GM21360 (cell line): ENCODE measurements around the gene HSPBAP1.
"Not testable (repeated sequence)": the region's sequence is repeated elsewhere in the genome, so short reads cannot be mapped to it uniquely, and the experiment has no call there.

Experiments used
- ATAC-seq: cut with Tn5 transposase; IDR thresholded peaks from one replicate; pipeline ENCODE4 v1.9.1; 2021; ENCODE audit warnings: mild to moderate bottlenecking, moderate library complexity; ENCODE audit not compliant: unreplicated experiment

Gene HSPBAP1

DNA sequence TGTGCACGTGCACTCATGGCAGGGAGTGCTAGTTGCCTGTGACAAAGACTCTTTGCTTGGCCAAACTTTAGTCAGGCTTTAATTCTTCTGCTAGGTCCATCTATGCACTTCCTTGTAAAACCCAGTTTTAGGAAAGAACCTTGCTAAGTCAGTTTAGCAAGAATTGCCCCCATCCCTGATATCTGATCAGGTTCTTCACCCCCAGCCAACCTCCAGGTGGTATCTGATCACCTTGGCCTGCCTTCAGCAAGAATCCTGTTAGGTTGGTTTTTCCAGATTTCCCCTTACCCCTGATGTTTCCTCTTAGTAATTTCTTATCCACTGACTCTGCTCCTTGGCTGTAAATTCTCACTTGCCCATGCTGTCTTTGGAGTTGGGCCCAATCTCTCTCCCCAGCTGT lies 8.4 kb downstream of the HSPBAP1 start:
- ATAC-seq, result no peak

DNA sequence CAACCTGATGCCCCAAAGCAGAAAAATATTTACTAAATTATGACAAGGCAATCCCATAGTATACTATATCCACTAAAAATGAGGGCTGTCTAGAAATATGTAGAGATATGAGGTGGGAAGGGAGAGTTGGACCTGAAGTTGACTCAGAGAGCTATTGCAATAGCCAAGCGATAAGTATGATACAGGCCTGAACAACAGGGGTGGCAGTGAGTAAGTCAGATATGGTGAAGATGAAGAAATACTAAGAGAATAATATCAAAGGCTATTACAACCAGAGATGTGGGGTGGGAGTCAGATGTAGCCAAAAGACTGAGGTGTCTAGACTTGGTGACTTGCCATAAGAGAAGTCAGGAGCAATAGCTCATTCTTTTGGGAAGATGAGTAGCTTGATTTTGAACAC lies 9.2 kb downstream of the HSPBAP1 start:
- ATAC-seq, result no peak

DNA sequence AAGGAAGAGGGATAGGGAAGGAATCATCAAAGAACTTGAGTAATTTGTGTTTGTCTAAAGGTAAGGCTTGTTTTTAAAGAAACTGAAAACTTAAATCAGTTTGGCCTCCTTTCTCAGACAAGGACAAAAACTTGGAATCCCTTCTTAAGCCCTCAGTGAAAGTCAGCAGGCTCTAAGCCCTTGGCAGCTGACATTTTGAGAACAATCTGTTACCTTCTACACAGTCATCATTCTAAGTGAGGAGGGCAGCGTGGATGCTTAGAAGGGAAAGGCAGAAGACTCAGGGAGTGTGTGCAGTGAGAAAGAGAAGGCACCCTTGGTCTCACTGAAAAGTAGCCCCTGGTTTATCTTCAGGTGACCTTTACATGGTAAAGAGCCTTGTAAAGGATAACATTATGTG lies 10.8 kb downstream of the HSPBAP1 start:
- no peak for ATAC-seq

DNA sequence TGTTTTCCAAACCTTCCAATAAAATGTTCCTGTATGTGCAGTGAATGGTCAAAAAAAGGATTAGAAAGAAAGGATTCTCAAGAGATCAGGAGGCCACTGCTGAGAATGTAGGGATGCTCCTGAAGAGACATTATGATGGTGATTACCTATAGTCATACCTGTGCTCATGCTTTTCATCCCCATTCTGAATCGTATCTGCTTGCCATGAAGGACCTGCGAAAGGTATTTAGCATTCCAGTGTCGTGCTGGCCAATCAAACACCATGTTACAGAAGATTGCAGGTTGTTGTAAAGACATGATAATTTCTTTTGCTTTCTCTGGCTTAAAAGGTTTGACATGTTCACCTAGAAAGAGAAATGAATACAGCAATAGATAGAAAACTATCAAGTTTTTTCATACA lies 16.1 kb downstream of the HSPBAP1 start:
- ATAC-seq, result no peak

DNA sequence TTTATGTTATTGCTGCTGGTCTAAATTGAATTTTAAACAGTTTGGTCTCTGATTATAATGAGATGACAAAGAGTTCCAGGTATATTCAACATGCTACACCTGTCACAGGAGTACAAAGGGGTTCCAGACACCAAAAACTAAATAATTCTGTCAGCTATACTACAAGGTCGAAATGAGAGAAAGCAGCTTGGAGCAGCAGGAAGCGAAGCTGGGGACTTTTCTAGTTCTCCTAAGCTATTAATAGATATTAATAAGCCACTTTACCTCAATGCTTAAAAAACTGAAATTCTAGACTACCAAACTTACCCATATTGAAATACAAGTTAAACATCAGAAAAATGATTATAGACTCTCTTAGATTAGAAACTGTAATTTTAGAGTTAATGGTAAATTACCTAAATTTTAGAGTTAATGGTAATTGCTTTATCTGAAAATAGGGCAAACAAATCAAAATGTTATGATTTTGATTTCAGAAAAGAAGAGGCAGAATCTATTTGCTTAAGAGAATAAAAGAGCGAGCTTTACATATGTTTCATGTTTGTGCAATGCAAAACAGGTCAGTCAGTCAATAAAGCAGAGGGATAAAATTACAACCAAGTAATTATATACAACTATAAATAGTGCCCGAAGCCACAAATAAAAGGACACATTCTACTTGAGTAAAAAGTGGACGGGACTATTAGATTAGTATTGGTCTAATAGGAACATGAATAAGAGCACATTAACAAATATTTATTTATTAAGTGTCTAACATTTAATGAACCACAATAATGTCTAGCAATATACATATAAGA lies 16.8 kb downstream of the HSPBAP1 start:
- ATAC-seq, result no peak

DNA sequence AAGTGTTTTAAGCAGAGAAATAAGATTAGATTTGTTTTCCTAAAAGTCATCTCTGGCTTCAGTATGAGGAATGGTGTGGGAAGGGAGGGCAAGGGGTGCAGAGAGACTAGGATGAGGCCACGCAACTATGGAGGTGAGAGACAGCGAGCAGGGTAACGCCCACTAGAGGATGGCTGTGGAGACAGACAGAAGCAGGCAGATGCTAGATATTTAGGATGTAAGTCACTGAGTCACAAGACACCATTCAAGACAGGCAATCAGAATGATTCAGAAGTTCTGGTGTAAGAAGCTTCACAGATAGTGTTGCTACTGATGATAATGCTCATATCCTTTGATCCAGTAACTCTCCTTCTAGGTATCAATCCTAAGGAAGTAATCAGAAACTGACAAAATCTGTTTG lies 19.1 kb downstream of the HSPBAP1 start:
- ATAC-seq, result no peak

DNA sequence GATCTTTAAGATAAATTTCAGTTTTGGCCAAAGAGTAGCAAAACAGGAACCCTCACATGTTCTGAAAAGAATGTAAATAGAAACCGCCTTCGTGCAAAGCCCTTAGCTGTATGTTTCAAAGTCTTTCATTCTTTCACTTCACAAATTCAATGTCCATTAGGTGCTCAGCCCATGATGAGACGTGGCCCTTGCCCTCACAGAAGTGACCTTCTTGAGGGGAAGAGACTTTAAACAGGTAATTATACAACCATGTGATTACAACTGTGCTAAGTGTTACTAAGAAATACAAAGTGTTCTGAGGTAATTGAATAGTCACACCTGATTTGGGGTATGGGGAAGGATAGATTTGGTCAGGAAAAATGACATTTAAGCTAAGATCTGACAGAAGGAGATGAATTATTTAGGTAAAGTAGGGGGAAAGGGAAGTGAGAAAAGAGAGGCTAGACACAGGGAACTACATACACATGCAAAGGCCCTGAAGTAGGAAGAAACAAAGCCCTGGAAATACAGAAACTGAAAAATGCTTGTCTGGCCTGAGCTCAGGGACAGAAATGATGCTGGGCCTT lies 19.6 kb downstream of the HSPBAP1 start:
- ATAC-seq, result no peak

DNA sequence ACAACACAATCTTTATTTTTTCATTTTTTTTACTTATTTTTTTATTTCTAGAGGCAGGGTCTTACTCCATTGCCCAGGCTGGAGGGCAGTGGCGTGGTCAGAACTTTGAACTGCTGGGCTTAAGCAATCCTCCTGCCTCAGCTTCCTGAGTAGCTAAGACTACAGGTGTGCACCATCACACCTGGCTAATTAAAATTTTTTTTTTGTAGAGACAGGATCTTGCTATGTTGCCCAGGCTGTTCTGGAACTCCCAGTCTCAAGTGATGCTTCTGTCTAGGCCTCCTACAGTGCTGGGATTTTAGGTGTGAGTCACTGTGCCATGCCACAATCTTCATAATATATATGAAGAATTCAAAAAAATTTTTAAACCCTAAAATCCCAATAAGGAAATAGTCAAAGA lies 20.8 kb downstream of the HSPBAP1 start:
- no peak for ATAC-seq

DNA sequence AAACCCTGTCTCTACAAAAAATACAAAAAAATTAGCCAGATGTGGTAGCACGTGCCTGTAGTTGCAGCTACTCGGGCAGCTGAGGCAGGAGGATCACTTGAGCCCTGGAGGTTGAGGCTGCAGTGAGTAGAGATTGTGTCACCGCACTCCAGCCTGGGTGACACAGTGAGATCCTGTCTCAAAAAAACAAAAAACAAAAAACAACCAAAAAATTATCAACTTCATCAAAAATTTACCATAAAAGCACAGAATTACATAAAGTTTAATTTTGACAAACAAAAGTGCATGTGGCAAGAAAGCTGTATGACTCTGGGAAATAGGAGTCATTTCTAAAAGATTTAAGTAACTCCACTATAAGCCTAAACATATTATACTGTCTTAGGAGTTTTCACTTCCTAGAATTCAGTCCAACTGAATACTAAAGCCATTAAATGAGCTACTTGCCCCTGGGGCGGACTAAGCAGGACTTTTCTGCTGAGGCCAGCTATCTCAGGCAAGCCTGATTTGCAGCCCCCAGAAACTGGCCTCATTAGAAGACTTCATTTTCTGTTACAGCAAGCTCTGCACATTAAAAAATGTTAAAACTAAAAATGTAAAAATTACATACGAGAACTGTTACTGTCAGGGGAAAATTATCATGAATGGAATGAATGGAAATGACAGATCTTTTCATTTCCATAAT lies 23.0 kb downstream of the HSPBAP1 start:
- no peak for ATAC-seq

DNA sequence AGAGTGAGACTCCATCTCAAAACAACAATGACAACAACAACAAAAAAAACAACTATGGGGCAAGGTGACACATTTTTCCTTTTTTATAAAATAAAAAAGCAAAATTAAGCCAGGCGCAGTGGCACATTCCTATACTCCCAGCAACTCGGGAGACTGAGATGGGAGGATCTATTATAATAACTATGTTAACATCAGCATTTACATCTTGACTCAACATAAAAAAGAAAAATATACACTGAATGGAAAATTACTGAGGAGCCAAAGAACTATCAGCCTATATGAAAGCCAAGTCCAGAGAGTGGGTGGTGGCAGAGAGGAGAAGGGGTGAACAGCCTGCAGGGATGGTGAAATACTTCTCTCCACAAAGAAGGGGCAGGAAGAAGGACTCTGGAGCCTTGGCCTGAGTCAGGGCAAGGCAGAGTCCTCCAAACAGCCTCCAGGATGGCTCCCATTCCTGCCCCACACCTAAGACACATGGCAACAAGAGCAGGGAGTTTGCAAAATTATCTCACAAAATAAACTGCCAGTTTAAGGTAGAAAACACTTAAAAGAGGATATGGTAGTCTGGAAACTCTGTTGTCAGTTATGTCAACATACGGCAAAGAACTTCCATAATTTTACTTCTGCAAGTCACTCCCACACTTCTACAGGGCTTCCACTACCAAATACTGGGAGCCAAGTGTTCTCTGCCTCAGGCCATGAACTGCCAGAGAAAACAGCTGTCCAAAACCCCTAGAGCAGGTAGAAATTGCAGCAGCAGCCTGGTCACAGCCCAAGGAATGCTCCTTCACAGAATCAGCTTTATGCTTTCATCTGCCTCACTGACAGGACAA lies 25.9 kb downstream of the HSPBAP1 start:
- ATAC-seq, result no peak

DNA sequence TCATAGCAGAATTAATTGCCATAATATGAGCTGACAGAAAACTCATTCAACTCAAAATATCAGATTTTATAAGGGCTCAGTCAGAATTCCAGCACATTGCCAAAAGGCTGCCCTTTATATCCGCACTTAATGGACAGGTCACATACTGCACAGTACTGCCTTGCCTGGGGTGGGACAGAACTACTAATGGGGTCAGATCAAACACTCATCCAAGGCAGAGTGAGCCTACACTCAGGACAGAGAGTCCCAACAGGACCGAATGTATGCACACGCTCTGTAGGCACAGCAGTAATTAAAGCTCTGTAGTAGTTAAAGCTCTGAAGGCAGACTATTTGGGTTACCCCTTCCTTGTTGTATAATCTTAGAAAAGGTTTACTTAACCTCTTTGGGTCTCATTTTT lies 27.2 kb downstream of the HSPBAP1 start:
- no peak for ATAC-seq

DNA sequence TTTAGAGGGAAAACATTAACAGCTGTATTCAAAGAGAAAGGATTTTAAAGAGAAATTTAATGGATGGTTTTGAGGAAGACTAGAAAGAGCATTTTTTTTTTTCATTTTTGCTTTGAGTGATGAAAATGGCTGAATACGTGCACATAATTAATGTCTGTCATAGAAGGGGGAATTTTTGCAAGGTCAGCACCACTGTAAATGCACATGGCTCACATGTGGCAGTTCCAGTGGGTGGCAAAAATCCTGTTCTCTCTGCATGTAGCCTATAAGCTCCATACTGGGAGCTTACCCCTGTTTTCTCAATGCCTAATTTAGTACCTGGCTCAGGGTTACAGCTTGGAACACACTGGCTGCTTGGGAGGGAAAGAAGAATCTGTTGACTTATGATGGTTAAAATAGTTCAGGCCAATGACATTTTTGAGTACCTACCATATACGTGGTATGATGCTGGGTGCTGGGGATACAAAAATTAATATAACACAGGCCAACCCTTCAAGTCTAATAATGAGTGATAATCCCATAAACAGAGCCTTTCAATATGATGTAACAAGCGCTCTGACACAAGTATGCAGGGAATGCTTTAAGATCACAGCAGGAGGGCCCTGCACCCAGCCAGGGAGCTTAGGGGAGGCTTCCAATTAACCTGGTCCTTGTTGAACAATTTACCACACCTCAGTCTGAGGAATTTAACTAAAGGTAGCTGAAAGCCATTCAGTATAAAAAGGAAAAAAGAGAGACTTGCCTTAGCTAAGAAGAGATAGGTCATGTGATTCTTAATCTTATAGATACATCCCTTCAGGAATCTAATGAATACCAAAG lies 33.0 kb downstream of the HSPBAP1 start:
- ATAC-seq, result no peak

DNA sequence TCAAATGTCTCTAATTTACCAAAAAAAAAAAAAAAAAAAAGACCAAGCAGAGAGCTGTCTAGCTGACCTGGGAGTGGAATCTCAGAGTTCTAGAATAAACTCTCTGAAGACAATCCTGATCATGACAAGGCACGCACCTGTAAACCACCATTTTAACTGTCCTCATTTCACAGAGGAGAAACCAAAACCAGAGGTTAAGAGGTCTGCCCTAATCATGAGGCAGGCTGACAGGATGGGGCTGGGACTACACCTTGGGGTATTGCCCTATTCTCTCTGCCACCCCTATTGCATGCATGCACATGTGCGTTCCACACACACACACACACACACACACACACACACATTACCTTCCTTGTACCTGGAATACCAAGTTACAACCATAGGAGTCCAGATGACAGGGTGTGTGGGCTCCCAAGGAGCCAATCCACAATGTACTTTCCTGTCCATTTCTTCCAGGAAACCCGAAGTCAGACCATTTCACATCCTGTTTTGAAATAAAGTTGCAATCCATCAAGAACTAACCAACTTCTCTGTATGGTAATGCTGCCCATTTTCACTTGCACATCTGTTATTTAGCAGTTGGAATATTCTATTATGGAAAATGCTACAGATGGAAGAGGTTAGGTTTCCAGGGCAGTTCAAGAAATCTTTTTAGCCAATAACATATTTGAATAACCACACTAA lies 34.6 kb downstream of the HSPBAP1 start:
- no peak for ATAC-seq

DNA sequence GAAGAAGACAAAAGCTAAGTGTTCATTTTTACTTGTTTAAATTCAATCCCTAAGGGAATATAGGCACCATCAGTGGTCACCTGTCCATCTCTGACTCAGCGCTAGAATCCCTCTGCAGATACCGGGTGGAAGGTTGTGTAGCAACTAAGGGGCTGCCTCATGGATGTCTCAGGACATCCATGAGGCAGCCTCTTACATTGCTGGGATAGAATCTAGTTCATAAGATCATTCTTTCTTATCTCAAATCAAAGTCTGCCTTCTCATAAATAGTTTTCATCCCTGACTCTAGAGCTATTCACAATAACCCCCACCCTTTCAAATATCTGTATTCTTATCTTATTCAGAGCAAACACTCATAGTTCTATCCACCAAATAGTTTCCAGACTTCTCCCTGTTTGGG lies 38.1 kb downstream of the HSPBAP1 start:
- ATAC-seq, result no peak

DNA sequence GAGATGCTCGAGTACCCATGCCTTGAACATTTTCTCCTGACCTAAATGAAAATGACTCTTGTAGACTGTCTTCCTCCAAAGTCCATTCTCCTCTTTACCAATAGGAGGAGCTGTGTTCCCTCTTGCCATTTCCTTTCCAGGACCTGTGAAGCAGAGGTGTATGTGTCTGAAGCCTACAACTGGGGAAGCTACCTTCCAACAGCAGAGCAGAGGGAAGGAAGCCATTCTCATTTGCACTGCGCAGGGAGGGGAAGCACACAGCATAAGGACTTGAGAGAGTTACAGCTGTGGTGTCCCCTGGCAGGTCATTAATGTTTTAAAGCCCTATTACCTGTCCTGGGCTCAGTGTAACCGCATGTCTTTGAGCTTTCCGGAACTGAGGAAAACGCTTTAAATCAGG lies 38.7 kb downstream of the HSPBAP1 start:
- ATAC-seq, result no peak

DNA sequence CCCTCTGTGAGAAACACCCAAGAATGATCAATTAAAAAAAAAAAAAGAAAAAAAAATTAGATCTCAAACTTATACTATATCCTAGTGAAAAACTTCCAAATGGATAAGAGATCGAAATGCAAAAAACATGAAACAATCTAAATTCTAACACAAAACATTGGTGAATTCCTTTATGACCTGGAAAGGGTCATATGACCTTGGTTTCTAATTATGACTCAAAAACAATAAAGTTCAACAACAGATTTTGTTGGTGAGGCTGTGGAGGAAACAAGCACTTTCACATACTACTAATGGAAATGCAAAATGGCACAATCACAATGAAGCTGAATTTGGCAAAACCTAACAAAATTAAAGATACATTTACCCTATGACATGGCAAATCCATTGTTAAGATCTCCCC lies 45.3 kb downstream of the HSPBAP1 start:
- no peak for ATAC-seq

DNA sequence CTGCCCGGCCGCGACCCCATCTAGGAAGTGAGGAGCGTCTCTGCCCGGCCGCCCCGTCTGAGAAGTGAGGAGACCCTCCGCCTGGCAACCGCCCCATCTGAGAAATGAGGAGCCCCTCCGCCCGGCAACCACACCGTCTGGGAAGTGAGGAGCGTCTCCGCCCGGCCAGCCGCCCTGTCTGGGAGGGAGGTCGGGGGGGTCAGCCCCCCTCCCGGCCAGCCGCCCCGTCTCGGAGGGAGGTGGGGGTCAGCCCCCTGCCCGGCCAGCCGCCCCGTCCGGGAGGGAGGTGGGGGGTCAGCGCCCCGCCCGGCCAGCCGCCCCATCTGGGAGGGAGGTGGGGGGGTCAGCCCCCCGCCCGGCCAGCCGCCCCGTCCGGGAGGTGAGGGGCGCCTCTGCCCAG lies 46.3 kb downstream of the HSPBAP1 start:
- ATAC-seq, result not testable (repeated sequence)

DNA sequence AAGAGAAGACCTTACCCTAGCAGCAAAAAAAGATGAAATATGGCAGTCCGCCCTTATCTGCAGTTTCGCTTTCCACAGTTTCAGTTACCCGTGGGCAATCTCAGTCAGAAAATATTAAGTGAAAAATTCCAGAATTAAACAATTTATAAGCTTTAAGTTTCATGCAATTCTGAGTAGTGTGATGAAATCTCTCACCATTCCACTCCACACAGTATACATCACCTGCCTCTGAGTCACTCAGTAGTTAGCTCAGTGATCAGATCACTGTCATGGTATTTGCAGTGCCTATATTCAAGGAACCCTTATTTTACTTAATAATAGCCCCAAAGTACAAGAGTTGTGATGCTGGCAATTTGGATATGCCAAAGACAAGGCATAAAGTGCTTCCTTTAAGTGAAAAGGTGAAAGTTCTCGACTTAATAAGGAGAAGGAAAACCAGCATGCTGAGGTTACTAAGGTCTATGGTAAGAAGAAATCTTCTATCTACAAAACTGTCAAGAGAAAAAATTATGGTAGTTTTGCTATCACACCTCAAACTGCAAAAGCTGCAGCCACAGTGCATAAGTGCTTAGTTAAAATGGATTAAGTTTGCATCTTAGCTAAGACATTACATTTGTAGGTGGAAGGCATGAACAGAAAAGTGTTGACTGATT lies 48.1 kb downstream of the HSPBAP1 start:
- no peak for ATAC-seq

DNA sequence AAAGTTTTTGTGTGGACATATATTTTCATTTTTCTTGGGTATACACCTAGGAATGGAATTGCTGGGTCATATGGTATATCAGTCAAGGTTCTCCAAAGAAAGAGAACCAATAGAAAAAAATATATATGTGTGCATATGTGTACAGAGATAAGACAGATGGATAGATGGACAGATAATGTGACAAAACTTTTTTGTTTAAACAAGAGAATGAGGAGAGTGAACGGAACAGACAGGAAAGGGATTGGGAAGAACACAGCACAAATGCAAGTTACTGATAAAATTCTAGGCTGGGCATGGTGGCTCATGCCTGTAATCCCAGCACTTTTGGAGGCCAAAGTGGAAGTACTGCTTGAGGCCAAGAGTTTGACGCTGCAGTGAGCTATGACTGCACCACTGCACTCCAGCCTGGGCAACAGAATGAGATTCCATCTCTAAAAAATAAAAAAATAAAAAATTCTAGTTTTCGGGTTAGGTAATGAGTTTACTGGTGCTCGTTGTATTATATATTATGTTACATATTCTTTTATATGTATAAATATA lies 50.0 kb downstream of the HSPBAP1 start:
- ATAC-seq, result no peak
